ENCODE data around the gene STUM.
"Not testable (repeated sequence)": the region's sequence is repeated elsewhere in the genome, so short reads cannot be mapped to it uniquely, and the experiment has no call there.

Gene STUM

DNA sequence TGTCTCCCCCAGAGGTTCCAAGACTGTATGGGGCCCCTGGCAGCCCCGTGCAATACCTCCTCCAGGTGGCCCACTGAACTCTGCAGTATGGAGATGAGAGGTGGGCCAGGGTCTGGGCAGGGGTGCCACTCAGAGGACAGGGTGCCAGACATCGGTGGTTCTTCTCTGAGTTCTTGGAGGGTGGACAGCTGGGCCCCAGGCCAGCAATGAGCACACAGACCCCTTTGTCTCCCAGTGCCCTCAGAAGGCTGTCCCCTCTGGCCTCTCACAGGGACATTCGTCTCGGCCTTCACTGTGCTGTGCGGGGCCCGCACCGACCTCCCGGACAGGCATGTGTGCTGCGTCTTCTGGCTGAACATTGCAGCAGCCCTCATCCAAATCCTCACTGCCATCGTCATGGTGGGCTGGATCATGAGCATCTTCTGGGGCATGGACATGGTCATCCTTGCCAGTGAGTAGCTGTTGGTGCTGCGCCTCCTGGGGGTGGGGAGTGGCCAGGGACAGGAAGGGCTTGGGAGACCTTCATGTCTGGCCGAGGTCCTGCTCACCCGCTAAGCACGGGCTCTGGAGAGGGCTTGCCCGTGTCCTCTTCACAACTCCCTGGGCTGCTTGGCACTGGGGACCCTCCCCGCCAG lies 48.1 kb downstream of the STUM start:
- Histone ChIP-seq H3K18ac (ENCODE audit: low read length) (no peak overlapping the region), H3K23ac (ENCODE audit: low read length) (no peak overlapping the region), H3K27ac (ENCODE audit: low read depth, low read length) (no peak overlapping the region), H3K79me2 (ENCODE audit: control insufficient read depth, insufficient read depth, low read length, poor library complexity) (no peaks in the 10 kb centered on the region), H3K79me1 (ENCODE audit: low read length) (no peaks in the 10 kb centered on the region), H2BK12ac (ENCODE audit: low read length) (no peak overlapping the region), H3K4me2 (ENCODE audit: low read length) (no peak overlapping the region), H3K9ac (ENCODE audit: low read length) (no peak overlapping the region), H4K12ac (ENCODE audit: low read depth, low read length) (no peak overlapping the region), H3K36me3 (ENCODE audit: control insufficient read depth in 1 of 2, insufficient read depth in 2 of 2, low read length in 2 of 2) (no peaks in the 10 kb centered on the region), H2BK5ac (ENCODE audit: low read depth, low read length, poor library complexity) (no peak overlapping the region), H3K27me3 (ENCODE audit: insufficient read depth, low read length) (no peaks in the 10 kb centered on the region), H3K4me1 (ENCODE audit: control insufficient read depth in 1 of 2, insufficient read depth in 2 of 2, low read length in 2 of 2) (peaks cover 0 to 3% of the 10 kb centered on the region in 2 experiments), H2AK5ac (ENCODE audit: low read length) (no peak overlapping the region), H3K9me3 (ENCODE audit: insufficient read depth, low read depth, low read length) (peaks cover 8% of the 10 kb centered on the region), H3K4me3 (ENCODE audit: low read depth, low read length) (no peak overlapping the region), H4K91ac (ENCODE audit: low read depth, low read length) (no peak overlapping the region), H3K14ac (ENCODE audit: low read length) (no peak overlapping the region), H2AFZ (ENCODE audit: insufficient read depth, low read length, poor library complexity) (no peak overlapping the region), H2BK120ac (ENCODE audit: insufficient read depth, low read length, poor library complexity) (no peak overlapping the region), H4K8ac (ENCODE audit: low read depth, low read length) (no peak overlapping the region), H3K4ac (ENCODE audit: low read depth, low read length) (no peak overlapping the region)
- no peak for DNase-seq
- no CpG with 5 or more reads among the region's 16 CpGs for WGBS (ENCODE audit: extremely low coverage, insufficient coverage, insufficient read length)

DNA sequence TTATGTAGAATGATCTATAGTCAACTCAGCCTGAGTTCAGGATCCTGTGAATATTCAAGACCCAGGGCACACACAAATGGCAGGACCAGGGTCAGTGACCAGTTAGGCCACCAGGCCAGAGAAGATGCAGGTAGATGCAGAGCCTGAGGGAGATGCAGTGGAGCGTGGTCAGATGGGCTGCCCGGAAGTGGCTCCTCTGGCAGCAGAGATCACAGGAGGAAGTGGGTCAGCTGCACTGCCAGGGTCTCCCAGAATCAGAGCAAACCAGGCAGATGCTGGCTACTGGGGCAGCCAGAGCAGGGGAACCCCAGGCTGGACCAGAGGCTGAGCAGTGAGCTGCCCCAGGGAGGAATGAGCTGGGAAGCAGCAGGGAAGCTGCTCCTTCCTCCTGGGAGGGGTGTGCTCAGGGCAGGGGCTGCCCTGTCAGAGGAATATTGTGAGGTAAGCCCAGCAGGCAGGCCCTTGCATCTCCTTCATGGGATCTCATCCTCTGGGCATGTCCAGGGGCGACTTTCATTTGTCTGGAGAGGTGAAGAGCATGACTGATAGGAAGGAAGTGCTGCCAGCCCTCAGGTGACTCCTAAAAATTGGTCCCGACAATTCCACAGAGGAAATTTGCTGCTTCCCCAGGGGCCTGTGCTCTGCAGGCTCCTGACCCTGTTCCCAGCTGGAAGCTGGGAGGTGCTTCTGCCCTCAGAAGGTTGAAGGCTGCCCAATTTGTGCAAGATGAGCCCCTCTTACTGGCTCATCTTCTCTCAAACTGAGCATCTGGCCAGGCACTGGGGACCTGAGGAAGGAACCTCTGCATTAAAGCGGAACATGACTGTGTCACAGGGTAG lies 49.3 kb downstream of the STUM start:
- no peak overlapping the region for H3K14ac ChIP-seq (ENCODE audit: low read length)
- peaks cover 8% of the 10 kb centered on the region for H3K9me3 ChIP-seq (ENCODE audit: insufficient read depth, low read depth, low read length)
- H2AK5ac ChIP-seq (ENCODE audit: low read length): no peak overlapping the region
- no peaks in the 10 kb centered on the region for H3K36me3 ChIP-seq (ENCODE audit: control insufficient read depth in 1 of 2, insufficient read depth in 2 of 2, low read length in 2 of 2)
- H3K4me1 ChIP-seq (ENCODE audit: control insufficient read depth in 1 of 2, insufficient read depth in 2 of 2, low read length in 2 of 2): peaks cover 3 to 6% of the 10 kb centered on the region in 2 experiments
- no peak overlapping the region for H2BK5ac ChIP-seq (ENCODE audit: low read depth, low read length, poor library complexity)
- H3K27me3 ChIP-seq (ENCODE audit: insufficient read depth, low read length): no peaks in the 10 kb centered on the region
- no peak overlapping the region for H3K27ac ChIP-seq (ENCODE audit: low read depth, low read length)
- no peaks in the 10 kb centered on the region for H3K79me1 ChIP-seq (ENCODE audit: low read length)
- H3K23ac ChIP-seq (ENCODE audit: low read length): no peak overlapping the region
- no peak overlapping the region for H2BK12ac ChIP-seq (ENCODE audit: low read length)
- H4K91ac ChIP-seq (ENCODE audit: low read depth, low read length): no peak overlapping the region
- no peak overlapping the region for H4K12ac ChIP-seq (ENCODE audit: low read depth, low read length)
- no CpG with 5 or more reads among the region's 5 CpGs for WGBS (ENCODE audit: extremely low coverage, insufficient coverage, insufficient read length)
- H3K4me3 ChIP-seq (ENCODE audit: low read depth, low read length): no peak overlapping the region
- DNase-seq: no peak
- H3K9ac ChIP-seq (ENCODE audit: low read length): no peak overlapping the region
- no peak overlapping the region for H3K4ac ChIP-seq (ENCODE audit: low read depth, low read length)
- H2BK120ac ChIP-seq (ENCODE audit: insufficient read depth, low read length, poor library complexity): no peak overlapping the region
- no peaks in the 10 kb centered on the region for H3K79me2 ChIP-seq (ENCODE audit: control insufficient read depth, insufficient read depth, low read length, poor library complexity)
- no peak overlapping the region for H3K4me2 ChIP-seq (ENCODE audit: low read length)
- H4K8ac ChIP-seq (ENCODE audit: low read depth, low read length): no peak overlapping the region
- no peak overlapping the region for H3K18ac ChIP-seq (ENCODE audit: low read length)
- no peak overlapping the region for H2AFZ ChIP-seq (ENCODE audit: insufficient read depth, low read length, poor library complexity)

DNA sequence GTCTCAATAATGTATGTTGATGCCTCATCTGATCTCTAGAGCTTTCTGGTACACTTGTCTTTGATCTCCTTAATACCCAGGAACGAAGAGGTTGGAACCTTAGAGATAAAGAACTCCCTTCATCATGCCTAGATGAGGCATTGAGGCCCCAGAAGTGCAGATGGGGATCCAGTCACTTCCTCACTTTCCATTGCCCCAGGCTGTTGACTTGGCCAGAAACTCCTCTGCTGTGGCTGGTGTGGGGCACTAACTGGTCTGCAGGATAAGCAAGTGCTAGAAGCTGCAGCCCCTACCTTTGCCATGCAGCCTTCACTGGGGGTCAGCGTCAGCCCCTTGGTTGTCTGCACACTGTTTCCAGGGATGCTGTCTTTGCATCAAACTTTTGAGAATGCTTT lies 49.9 kb downstream of the STUM start:
- H3K4ac ChIP-seq (ENCODE audit: low read depth, low read length): no peak overlapping the region
- no peaks in the 10 kb centered on the region for H3K27me3 ChIP-seq (ENCODE audit: insufficient read depth, low read length)
- no peak overlapping the region for H4K91ac ChIP-seq (ENCODE audit: low read depth, low read length)
- WGBS (ENCODE audit: extremely low coverage, insufficient coverage, insufficient read length): no CpG with 5 or more reads among the region's 2 CpGs
- H3K4me2 ChIP-seq (ENCODE audit: low read length): no peak overlapping the region
- no peak overlapping the region for H3K14ac ChIP-seq (ENCODE audit: low read length)
- H3K4me1 ChIP-seq (ENCODE audit: control insufficient read depth in 1 of 2, insufficient read depth in 2 of 2, low read length in 2 of 2): peaks cover 3 to 6% of the 10 kb centered on the region in 2 experiments
- H3K27ac ChIP-seq (ENCODE audit: low read depth, low read length): no peak overlapping the region
- no peak overlapping the region for H4K12ac ChIP-seq (ENCODE audit: low read depth, low read length)
- no peak overlapping the region for H3K18ac ChIP-seq (ENCODE audit: low read length)
- H3K4me3 ChIP-seq (ENCODE audit: low read depth, low read length): no peak overlapping the region
- no peaks in the 10 kb centered on the region for H3K79me2 ChIP-seq (ENCODE audit: control insufficient read depth, insufficient read depth, low read length, poor library complexity)
- no peaks in the 10 kb centered on the region for H3K79me1 ChIP-seq (ENCODE audit: low read length)
- no peak overlapping the region for H4K8ac ChIP-seq (ENCODE audit: low read depth, low read length)
- H3K9me3 ChIP-seq (ENCODE audit: insufficient read depth, low read depth, low read length): peaks cover 8% of the 10 kb centered on the region
- H2AFZ ChIP-seq (ENCODE audit: insufficient read depth, low read length, poor library complexity): no peak overlapping the region
- no peak overlapping the region for H3K23ac ChIP-seq (ENCODE audit: low read length)
- H3K36me3 ChIP-seq (ENCODE audit: control insufficient read depth in 1 of 2, insufficient read depth in 2 of 2, low read length in 2 of 2): no peaks in the 10 kb centered on the region
- no peak overlapping the region for H2BK5ac ChIP-seq (ENCODE audit: low read depth, low read length, poor library complexity)
- H2BK120ac ChIP-seq (ENCODE audit: insufficient read depth, low read length, poor library complexity): no peak overlapping the region
- H3K9ac ChIP-seq (ENCODE audit: low read length): no peak overlapping the region
- H2BK12ac ChIP-seq (ENCODE audit: low read length): no peak overlapping the region
- DNase-seq: no peak
- H2AK5ac ChIP-seq (ENCODE audit: low read length): no peak overlapping the region

DNA sequence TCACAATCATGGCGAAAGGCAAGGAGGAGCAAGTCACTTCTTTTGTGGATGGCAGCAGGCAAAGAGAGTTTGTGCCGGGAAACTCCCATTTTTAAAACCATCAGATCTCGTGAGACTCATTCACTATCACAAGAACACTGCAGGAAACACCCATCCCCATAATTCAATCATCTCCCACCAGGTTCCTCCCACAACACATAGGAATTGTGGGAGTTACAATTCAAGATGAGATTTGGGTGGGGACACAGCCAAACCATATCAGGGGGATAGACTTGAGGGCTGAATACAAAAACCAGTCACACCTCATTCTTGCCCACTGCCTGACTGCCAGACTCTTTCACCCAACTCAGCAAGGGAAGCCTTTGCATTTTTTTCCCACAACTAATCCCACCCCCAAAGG lies 50.4 kb downstream of the STUM start:
- not testable (repeated sequence) for H3K14ac ChIP-seq (ENCODE audit: low read length); H3K27ac ChIP-seq (ENCODE audit: low read depth, low read length); DNase-seq; H3K4me3 ChIP-seq (ENCODE audit: low read depth, low read length); H2BK12ac ChIP-seq (ENCODE audit: low read length); H3K4ac ChIP-seq (ENCODE audit: low read depth, low read length); H3K79me2 ChIP-seq (ENCODE audit: control insufficient read depth, insufficient read depth, low read length, poor library complexity); H3K9me3 ChIP-seq (ENCODE audit: insufficient read depth, low read depth, low read length); H4K12ac ChIP-seq (ENCODE audit: low read depth, low read length); H3K27me3 ChIP-seq (ENCODE audit: insufficient read depth, low read length); H3K23ac ChIP-seq (ENCODE audit: low read length); H3K4me1 ChIP-seq (ENCODE audit: control insufficient read depth in 1 of 2, insufficient read depth in 2 of 2, low read length in 2 of 2); H3K4me2 ChIP-seq (ENCODE audit: low read length); H3K9ac ChIP-seq (ENCODE audit: low read length); H3K18ac ChIP-seq (ENCODE audit: low read length); H3K79me1 ChIP-seq (ENCODE audit: low read length); H4K8ac ChIP-seq (ENCODE audit: low read depth, low read length); H3K36me3 ChIP-seq (ENCODE audit: control insufficient read depth in 1 of 2, insufficient read depth in 2 of 2, low read length in 2 of 2); H4K91ac ChIP-seq (ENCODE audit: low read depth, low read length); H2AK5ac ChIP-seq (ENCODE audit: low read length); H2BK120ac ChIP-seq (ENCODE audit: insufficient read depth, low read length, poor library complexity); H2AFZ ChIP-seq (ENCODE audit: insufficient read depth, low read length, poor library complexity); H2BK5ac ChIP-seq (ENCODE audit: low read depth, low read length, poor library complexity)
- WGBS (ENCODE audit: extremely low coverage, insufficient coverage, insufficient read length): no CpG with 5 or more reads among the region's 3 CpGs
